Measurements from ENCODE around the gene APOL2. TPM values are rescaled to one million over a fixed set of nuclear protein-coding genes. Genes with fewer than 3 reads are reported as not detected.

APOL2 gene
- total RNA-seq, 1 donor from 2014 or later, result 77.2 TPM

GRCh38 chr22:36218648-36219193, 20.6 kb downstream of the APOL2 start:
- no peak overlapping the region for H3K4me3 ChIP-seq (ENCODE audit: insufficient read depth, low read depth, low read length)
- DNase-seq (ENCODE audit: low read depth) (no peak), FAIRE-seq (no peak)
- no peak overlapping the region for H3K4me2 ChIP-seq (ENCODE audit: low read length)
- H3K79me2 ChIP-seq (ENCODE audit: insufficient read depth, low read length), result no peaks in the 10 kb centered on the region
- peaks cover 39% of the 10 kb centered on the region for H3K27me3 ChIP-seq (ENCODE audit: insufficient read depth, low read length)
- no peaks in the 10 kb centered on the region for H3K9me3 ChIP-seq (ENCODE audit: insufficient read depth, low read depth, low read length)
- TF ChIP-seq CTCF (IDR thresholded peaks at IDR 0.05; ENCODE audit: insufficient read depth, low read depth, low read length) (no peak), EZH2 (IDR thresholded peaks at IDR 0.05; ENCODE audit: insufficient read depth, low read length) (no peak)
- no peaks in the 10 kb centered on the region for H3K36me3 ChIP-seq (ENCODE audit: insufficient read depth, low read length)
- H3K9me3 Mint-ChIP-seq (ENCODE audit: unreplicated experiment), result no peaks in the 10 kb centered on the region
- H3K4me3 Mint-ChIP-seq (ENCODE audit: unreplicated experiment), result no peak overlapping the region
- no peak overlapping the region for H2AFZ ChIP-seq (ENCODE audit: low read depth, low read length)
- no peaks in the 10 kb centered on the region for H3K36me3 Mint-ChIP-seq (ENCODE audit: low read depth, unreplicated experiment)
- H4K20me1 ChIP-seq (ENCODE audit: insufficient read depth, low read length), result no peaks in the 10 kb centered on the region
- peaks cover 9% of the 10 kb centered on the region for H3K4me1 Mint-ChIP-seq (ENCODE audit: low read depth, unreplicated experiment)
- peaks cover 33% of the 10 kb centered on the region for H3K27me3 Mint-ChIP-seq (ENCODE audit: low read depth, unreplicated experiment)
- H3K9ac ChIP-seq (ENCODE audit: low read length), result no peak overlapping the region
- H3K27ac ChIP-seq (ENCODE audit: low read depth, low read length), result no peak overlapping the region
- H3K4me1 ChIP-seq (ENCODE audit: insufficient read depth, low read length), result no peaks in the 10 kb centered on the region
- H3K27ac Mint-ChIP-seq (ENCODE audit: unreplicated experiment), result no peak overlapping the region

GRCh38 chr22:36215981-36216380, 23.3 kb downstream of the APOL2 start:
- Mint-ChIP-seq H3K9me3 (ENCODE audit: unreplicated experiment) (peaks cover 5% of the 10 kb centered on the region), H3K27ac (ENCODE audit: unreplicated experiment) (no peak overlapping the region), H3K27me3 (ENCODE audit: low read depth, unreplicated experiment) (peaks cover 55% of the 10 kb centered on the region), H3K36me3 (ENCODE audit: low read depth, unreplicated experiment) (no peaks in the 10 kb centered on the region), H3K4me1 (ENCODE audit: low read depth, unreplicated experiment) (peaks cover 7% of the 10 kb centered on the region), H3K4me3 (ENCODE audit: unreplicated experiment) (no peak overlapping the region)
- FAIRE-seq, result no peak
- Histone ChIP-seq H3K27ac (ENCODE audit: low read depth, low read length) (no peak overlapping the region), H3K27me3 (ENCODE audit: insufficient read depth, low read length) (peaks cover 45% of the 10 kb centered on the region), H3K79me2 (ENCODE audit: insufficient read depth, low read length) (no peaks in the 10 kb centered on the region), H3K4me2 (ENCODE audit: low read length) (no peak overlapping the region), H2AFZ (ENCODE audit: low read depth, low read length) (no peak overlapping the region), H4K20me1 (ENCODE audit: insufficient read depth, low read length) (no peaks in the 10 kb centered on the region), H3K9me3 (ENCODE audit: insufficient read depth, low read depth, low read length) (no peaks in the 10 kb centered on the region), H3K9ac (ENCODE audit: low read length) (no peak overlapping the region), H3K4me3 (ENCODE audit: insufficient read depth, low read depth, low read length) (no peak overlapping the region), H3K4me1 (ENCODE audit: insufficient read depth, low read length) (peaks cover 4% of the 10 kb centered on the region), H3K36me3 (ENCODE audit: insufficient read depth, low read length) (no peaks in the 10 kb centered on the region)
- no peak for DNase-seq (ENCODE audit: low read depth)
- no peak for TF ChIP-seq EZH2 (IDR thresholded peaks at IDR 0.05; ENCODE audit: insufficient read depth, low read length)
- no peak for TF ChIP-seq CTCF (IDR thresholded peaks at IDR 0.05; ENCODE audit: insufficient read depth, low read depth, low read length)

- peaks cover 17% of the 10 kb centered on the region for H3K9me3 Mint-ChIP-seq (ENCODE audit: unreplicated experiment)
- Histone ChIP-seq H3K4me2 (ENCODE audit: low read length) (no peak overlapping the region), H3K27me3 (ENCODE audit: insufficient read depth, low read length) (peaks cover 43% of the 10 kb centered on the region), H3K4me3 (ENCODE audit: insufficient read depth, low read depth, low read length) (no peak overlapping the region), H3K36me3 (ENCODE audit: insufficient read depth, low read length) (no peaks in the 10 kb centered on the region), H2AFZ (ENCODE audit: low read depth, low read length) (no peak overlapping the region), H4K20me1 (ENCODE audit: insufficient read depth, low read length) (no peaks in the 10 kb centered on the region), H3K79me2 (ENCODE audit: insufficient read depth, low read length) (no peaks in the 10 kb centered on the region), H3K9me3 (ENCODE audit: insufficient read depth, low read depth, low read length) (no peaks in the 10 kb centered on the region), H3K27ac (ENCODE audit: low read depth, low read length) (no peak overlapping the region), H3K4me1 (ENCODE audit: insufficient read depth, low read length) (peaks cover 8% of the 10 kb centered on the region), H3K9ac (ENCODE audit: low read length) (no peak overlapping the region)
- TF ChIP-seq CTCF (IDR thresholded peaks at IDR 0.05; ENCODE audit: insufficient read depth, low read depth, low read length) (no peak), EZH2 (IDR thresholded peaks at IDR 0.05; ENCODE audit: insufficient read depth, low read length) (no peak)
- peaks cover 2% of the 10 kb centered on the region for H3K4me1 Mint-ChIP-seq (ENCODE audit: low read depth, unreplicated experiment)
- peaks cover 55% of the 10 kb centered on the region for H3K27me3 Mint-ChIP-seq (ENCODE audit: low read depth, unreplicated experiment)
- peaks cover 7% of the 10 kb centered on the region for H3K36me3 Mint-ChIP-seq (ENCODE audit: low read depth, unreplicated experiment)
- FAIRE-seq (no peak), DNase-seq (ENCODE audit: low read depth) (no peak)
- H3K27ac Mint-ChIP-seq (ENCODE audit: unreplicated experiment), result no peak overlapping the region
- H3K4me3 Mint-ChIP-seq (ENCODE audit: unreplicated experiment), result no peak overlapping the region
Measured at GRCh38 chr22:36213586-36213985, 25.7 kb downstream of the APOL2 start.

Measured in astrocyte (in vitro differentiated cells and primary cell).